Endometrium (tissue), 2 donors: ENCODE measurements around the gene RTN3.
"Not testable (repeated sequence)": the region's sequence is repeated elsewhere in the genome, so short reads cannot be mapped to it uniquely, and the experiment has no call there.

ENCODE experiments used
- FAIRE-seq: peaks from 2 replicates; lab custom pipeline; 2012; peaks lifted over from hg19 to GRCh38; lab: Jason Lieb, UNC
- donor health status: control.
- donor health status: control.

RTN3 gene

GRCh38 chr11:63682066-63683021 is 1.0 kb downstream of the RTN3 start:
- no peak for FAIRE-seq

GRCh38 chr11:63683133-63683991 is 2.1 kb downstream of the RTN3 start:
- FAIRE-seq: no peak

GRCh38 chr11:63685158-63685721 is 3.9 kb downstream of the RTN3 start:
- FAIRE-seq: not testable (repeated sequence)

- FAIRE-seq: no peak
Observed at GRCh38 chr11:63686926-63687325, 5.6 kb downstream of the RTN3 start.

GRCh38 chr11:63687845-63688244 is 6.5 kb downstream of the RTN3 start:
- no peak for FAIRE-seq

- no peak for FAIRE-seq
Observed at GRCh38 chr11:63694596-63694995, 13.3 kb downstream of the RTN3 start.

- FAIRE-seq: no peak
Observed at GRCh38 chr11:63698976-63699733, 17.9 kb downstream of the RTN3 start.

GRCh38 chr11:63699896-63700295 is 18.6 kb downstream of the RTN3 start:
- FAIRE-seq: no peak

- no peak for FAIRE-seq
Observed at GRCh38 chr11:63705526-63705925, 24.2 kb downstream of the RTN3 start.

GRCh38 chr11:63708764-63709163 is 27.5 kb downstream of the RTN3 start:
- FAIRE-seq: no peak

- no peak for FAIRE-seq
Observed at GRCh38 chr11:63709336-63709884, 28.1 kb downstream of the RTN3 start.

GRCh38 chr11:63710476-63711217 is 29.3 kb downstream of the RTN3 start:
- no peak for FAIRE-seq

- FAIRE-seq: no peak
Observed at GRCh38 chr11:63711838-63712237, 30.5 kb downstream of the RTN3 start.

GRCh38 chr11:63713766-63714165 is 32.5 kb downstream of the RTN3 start:
- no peak for FAIRE-seq

GRCh38 chr11:63716046-63716445 is 34.7 kb downstream of the RTN3 start:
- no peak for FAIRE-seq

- no peak for FAIRE-seq
Observed at GRCh38 chr11:63719001-63719400, 37.7 kb downstream of the RTN3 start.

GRCh38 chr11:63719987-63720386 is 38.7 kb downstream of the RTN3 start:
- no peak for FAIRE-seq

- no peak for FAIRE-seq
Observed at GRCh38 chr11:63720611-63721010, 39.3 kb downstream of the RTN3 start.

GRCh38 chr11:63729326-63729725 is 48.0 kb downstream of the RTN3 start:
- FAIRE-seq: no peak

GRCh38 chr11:63736864-63737263 is 55.6 kb downstream of the RTN3 start:
- FAIRE-seq: no peak

GRCh38 chr11:63737718-63738117 is 56.4 kb downstream of the RTN3 start:
- no peak for FAIRE-seq
